Stimulated activated CD4-positive, alpha-beta T cell treated with anti-CD3 and anti-CD28 coated beads, TNF-alpha, amount 100 ng/mL, for 24 hours (primary cell): ENCODE measurements around the gene CIT.
"Not testable (repeated sequence)": the region's sequence is repeated elsewhere in the genome, so short reads cannot be mapped to it uniquely, and the experiment has no call there.

ENCODE experiments used
- DNase-seq, 3 experiments: peaks; one replicate each; pipeline ENCODE4 v3.0.0-alpha.2; 2020; ENCODE audit warnings: low read depth in 3 of 3

The CIT gene

DNA sequence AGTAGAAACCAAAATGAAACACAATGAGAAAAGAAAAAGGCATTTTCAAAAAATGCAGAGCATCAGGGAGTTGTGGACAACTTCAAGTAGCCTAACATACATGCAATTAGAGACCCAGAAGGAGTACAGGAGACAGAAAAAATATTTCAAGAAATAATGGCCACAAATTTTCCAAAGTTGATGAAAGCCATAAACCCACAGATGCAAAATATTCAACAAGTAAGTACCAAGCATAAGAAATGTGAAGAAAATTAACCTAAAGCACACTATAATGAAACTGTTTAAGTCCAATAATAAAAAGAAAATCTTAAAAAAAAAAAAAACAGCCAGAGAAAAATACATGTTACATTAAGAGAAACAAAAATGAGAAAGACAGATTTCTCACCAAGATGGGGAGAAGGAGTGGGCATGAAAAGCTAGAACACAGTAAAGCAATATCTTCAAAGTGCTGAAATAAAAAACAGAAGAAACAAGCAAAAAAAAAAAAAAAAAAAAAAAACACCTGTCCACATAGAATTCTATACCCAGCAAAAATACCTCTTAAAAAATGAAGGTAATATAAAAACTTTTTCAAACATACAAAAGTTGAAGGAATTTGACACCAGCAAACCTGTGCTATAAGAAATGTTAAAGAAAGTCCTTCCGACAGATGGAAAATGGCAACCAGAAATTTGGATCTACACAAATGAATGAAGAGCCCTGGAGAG is 132.1 kb downstream of the CIT start:
- DNase-seq = no peak

DNA sequence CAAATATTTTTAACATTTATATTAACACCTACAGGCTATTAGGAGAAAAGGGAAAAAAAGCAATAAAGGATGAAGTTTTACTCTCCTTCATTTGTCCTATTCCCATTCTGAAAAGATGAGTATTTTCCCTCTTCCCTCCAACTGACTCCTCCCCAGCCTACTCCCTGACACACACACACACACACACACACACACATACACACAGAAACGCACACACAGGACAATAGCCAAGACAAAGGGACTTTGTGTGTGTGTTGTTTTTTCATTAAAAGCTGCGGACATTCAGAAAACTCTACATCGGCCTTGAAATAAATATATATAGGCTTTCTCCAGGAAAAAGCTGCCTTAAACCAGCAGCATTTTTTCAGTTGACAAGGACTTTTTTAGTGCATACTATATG is 134.4 kb downstream of the CIT start:
- DNase-seq = no peak

DNA sequence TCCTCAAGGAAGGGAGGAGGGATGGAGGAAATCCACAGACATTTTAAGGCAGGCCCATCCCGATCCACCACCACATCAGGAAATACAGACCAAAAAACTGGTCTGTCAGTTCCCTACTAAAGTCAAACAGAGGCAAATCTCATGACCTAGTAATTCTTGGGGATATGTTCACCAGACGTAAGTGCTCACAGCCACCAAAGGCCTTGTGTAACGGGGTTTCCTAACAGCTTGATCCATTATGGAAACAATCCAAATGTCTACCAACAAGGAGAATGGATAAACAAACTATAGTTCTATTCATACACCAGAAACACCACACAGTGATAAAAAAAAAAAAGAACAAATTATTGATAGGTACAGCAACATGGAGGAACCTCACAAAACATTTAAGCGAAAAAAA is 136.3 kb downstream of the CIT start:
- DNase-seq = no peak

DNA sequence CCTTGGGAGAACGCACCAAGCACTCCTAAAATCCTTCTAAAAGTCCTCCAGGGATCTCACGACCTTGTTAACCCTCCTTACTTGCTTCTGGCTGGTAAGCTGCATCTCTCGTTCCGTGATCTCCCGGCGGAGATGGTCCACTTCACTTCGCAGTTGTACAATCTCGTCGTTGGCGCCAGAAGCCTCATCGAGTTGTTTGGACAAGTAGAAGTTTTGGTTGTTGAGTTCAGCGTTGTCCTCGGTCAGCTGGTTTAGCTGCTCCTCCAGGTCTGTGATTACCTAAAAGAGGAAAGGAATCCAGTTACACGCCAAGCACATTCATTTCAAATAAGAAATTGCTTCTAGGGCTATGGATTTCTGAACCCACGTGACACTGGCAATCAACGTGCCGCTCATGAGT is 142.0 kb downstream of the CIT start:
- no peak for DNase-seq

DNA sequence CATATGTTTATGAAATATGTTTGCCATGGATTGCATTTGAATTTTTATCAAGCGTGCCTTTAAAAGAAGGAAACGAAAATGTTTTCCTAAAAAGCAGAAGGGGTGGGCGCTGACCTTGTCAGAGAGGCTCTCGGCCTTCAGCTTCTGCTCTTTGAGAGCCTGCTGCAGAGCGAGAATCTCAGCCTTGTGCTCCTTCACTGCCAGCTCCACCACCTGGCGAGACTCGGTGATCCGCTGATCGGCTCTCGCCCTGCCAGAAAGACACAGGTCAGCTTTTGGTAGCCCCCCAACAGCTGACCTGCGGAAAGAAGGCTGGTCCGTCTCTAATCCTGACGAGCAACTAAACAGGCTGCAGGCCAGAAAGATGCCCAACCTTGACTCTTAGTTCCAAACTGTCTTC is 146.7 kb downstream of the CIT start:
- no peak for DNase-seq

DNA sequence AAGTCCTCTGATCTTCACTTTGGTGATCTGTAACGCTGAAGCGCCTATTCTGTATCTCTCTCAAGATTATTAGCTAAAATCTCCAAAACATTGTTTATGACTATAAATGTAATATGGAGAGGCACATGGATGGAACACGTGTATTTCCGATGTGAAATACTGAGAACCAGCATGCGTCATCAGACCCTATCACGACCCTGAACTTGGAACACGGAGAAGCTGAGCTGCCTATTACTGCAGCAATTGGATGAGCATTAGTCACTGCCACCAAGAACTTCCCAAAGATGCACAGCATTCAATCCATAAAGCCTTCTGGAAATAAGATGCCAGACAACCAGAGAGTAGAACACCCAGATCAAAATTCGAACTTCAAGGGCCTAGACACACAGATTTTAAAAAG is 147.2 kb downstream of the CIT start:
- no peak for DNase-seq

DNA sequence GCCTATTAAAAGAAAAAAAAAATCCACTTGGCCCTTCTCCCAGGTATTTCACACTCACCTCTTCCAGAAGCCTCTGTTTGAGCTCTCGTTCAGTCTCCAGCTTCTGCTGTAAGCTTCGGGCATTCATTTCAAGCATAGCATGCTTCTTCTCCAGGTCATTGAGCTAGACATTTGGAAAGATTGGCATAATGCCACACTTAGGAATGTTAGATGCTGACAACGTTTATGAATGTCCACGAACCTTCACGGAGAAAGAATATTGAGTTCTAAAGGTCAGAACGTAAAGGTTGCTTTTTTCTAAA is 148.7 kb downstream of the CIT start:
- no peak for DNase-seq

DNA sequence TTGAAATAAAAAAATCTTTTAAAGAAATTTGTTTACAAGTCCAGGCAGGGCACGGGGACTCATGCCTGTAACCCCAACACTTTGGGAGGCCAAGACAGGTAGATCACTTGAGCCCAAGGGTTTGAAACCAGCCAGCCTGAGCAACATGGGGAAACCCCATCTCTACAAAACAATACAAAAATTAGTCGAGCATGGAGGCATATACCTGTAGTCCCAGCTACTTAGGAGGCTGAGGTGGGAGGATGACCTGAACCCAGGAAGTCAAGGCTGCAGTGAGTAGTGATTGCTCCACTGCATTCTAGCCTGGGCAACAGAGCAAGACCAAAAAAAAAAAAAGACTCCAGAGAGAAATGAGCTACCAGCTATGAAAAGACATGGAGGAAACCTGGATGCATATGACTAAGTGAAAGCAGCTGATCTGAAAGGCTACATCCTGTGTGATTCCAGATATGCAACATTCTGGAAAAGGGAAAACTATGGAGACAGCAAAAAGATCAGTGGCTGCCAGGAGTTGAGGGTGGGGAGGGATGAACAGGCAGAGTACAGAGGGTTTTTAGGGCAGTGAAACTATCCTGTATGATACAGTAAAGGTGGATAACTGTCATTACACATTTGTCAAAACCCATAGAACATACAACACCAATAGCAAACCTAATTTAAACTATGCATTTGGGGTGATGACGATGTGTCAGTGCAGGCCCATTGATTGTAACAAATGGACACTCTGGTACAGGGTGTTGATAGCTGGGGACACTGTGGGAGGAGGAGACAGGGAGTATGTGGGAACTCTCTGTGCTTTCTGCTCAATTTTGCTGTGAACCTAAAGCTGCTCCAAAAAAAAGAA is 149.3 kb downstream of the CIT start:
- no peak for DNase-seq

DNA sequence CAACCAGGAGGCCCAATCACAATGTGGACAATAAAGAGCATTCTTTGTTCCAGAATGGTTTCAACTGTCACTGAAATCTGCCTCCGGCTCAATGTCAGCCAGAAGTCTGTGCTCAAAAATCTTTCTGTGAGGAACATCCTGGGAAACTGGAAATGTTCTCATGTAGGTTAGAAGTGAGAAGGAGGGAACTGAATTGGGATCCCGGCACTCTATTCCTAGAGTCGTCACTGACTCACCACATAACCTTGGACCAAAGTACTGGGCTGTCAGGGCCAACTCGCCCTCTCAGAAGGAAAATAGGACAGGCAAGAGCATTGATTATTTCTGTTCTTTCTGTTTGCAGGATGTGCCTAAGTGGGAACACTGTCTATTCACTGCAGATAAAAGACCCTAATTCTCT is 151.6 kb downstream of the CIT start:
- no peak for DNase-seq

DNA sequence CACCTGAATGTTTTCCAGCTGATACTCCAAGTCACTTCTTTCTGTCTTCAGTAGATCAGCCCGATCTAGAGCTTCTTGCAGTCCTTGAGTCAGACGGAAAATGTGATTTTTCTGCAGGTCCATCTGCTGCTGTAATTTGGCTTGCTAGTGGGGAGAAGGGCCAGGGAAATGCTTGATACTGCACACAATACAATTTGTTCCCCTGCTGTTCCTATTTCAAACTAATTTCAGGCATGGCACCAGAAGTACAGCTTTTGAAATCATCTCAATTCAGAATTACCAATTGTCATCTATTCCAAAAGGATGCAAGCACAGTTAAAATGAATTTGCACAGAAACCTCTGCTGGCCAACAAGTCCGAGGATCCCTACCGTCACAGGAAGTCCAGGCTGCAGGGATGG is 155.8 kb downstream of the CIT start:
- no peak for DNase-seq

DNA sequence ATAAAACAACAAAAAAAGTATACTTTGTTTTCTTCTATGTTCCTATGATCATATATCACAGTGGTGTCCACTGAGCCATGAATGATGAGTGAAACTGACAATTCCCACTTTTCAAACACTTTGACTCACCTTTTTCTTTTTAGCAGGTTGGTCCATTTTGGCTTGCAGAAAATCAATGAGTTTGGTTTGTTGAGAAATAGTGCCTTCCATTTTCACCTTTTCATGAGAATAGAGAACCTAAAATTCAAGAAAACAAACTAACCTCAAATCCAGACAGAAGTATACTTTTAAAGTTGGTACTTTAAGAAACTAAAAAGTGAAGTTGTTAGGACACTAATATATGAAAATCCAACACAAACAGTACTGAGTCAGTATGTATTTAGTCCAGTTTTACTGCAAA is 156.8 kb downstream of the CIT start:
- no peak for DNase-seq

DNA sequence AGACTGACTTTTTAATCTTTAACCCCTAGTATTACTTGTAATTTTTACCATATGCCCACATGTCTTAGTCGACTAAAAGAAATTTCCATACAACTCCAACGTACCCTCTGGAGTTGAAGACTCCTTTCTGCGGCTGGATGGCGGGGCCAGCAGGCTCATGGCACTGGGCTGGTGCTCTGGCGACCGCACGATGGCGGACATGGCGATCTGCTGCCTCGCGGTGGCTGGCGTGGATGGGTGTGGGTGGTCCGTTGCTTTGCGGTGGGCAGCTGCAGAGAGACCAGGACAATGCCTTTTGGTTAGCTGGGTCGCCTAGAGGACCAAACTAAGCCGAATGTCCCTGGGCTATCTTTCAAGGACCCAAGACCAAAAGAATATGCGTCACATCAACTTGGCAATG is 159.0 kb downstream of the CIT start:
- DNase-seq = no peak

DNA sequence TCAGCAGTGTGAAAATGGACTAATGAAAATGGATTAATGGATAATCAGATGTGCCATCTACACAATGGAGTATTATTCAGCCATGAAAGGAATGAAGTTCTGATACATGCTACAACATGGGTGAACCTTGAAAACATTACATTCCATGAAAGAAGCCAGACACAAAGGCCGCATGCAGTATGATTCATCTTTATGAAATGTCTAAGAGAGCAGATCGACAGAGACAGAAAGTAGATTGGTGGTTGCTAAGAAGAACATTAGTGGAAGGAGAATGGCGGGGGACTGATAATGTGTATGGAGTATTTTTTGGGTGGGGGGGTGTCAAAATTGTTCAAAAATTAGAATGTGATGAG is 161.9 kb downstream of the CIT start:
- no peak for DNase-seq

DNA sequence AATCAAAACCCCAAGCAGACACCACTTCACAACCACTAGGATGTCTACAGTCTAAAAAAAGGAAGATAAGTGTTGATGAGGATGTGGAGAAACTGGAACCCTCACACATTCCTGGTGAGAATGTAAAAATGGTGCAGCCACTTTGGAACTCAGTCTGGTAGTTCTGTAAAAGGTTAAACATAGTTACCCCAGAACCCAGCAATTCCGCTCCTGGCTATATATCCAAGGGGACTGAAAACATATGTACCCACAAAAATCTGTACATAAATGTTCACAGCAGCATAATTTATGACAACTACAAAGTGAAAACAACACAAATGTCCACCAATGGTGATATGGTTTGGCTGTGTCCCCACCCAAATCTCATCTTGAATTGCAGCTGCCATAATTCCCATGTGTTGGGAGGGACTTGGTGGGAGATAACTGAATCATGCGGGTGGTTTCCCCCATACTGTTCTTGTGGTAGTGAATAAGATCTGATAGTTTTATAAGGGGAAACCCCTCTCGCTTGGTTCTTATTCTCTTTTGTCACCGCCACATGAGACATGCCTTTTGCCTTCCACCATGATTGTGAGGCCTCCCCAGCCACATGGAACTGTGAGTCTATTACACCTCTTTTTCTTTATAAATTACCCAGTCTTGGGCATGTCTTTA is 162.4 kb downstream of the CIT start:
- no peak for DNase-seq

DNA sequence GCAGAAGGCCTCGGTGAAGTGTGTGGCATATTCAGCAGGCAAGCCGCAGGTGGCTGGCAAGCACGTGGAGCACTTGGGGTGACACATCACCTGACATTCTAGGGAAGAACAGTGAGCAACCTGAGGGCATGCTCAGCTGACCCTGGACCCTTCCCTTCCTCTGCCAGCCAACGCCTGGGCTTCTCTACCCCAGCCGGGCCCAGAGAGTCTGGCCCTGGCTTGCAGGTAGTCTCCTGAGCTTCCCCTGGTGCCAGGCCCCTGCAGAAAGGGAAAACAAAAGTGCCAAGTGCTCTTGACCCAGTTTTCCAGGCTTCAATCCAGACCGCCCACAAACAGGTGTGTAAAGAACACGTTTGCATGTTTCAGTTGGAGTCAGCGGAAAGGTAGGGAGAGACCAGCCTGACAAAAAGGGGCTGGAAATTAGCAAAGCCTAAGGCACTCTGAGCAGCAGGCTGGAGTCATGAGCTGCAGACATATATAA is 163.5 kb downstream of the CIT start:
- DNase-seq = no peak

DNA sequence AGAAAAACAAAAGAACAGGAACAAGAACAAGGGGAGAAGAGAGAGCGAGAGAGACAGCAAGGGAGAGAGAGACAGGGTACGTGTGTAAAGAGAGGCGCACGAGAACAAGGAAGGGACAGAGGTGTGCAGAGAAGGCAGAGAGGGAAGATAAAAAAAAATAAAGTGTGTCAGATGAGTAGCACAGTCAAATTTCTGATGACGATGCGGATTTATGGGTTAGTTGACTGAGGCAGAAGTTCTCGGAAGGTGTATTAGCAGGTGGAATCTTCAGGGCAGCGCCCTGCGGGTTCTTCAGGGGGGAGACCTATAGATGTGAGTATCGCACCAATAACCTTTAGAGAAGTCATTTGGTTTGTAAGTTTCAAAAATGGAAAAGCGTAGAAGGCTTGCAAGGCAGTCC is 164.4 kb downstream of the CIT start:
- DNase-seq = no peak

DNA sequence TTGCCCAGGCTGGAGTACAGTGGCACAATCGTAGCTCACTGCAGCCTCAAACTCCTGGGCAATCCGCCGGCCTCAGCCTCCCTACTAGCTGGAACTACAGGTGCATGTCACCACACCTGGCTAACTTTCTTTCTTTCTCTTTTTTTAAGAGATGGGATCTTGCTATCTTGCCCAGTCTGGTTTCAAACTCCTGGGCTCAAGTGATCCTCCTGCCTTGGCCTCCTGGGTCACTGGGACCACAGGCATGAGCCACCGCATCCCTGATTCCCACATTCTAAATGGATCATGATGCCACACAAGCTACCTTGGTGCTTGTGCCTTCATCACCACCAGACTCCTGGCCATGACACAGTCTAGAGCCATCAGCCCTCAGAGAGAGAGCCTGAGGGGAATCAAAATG is 165.4 kb downstream of the CIT start:
- DNase-seq = no peak

DNA sequence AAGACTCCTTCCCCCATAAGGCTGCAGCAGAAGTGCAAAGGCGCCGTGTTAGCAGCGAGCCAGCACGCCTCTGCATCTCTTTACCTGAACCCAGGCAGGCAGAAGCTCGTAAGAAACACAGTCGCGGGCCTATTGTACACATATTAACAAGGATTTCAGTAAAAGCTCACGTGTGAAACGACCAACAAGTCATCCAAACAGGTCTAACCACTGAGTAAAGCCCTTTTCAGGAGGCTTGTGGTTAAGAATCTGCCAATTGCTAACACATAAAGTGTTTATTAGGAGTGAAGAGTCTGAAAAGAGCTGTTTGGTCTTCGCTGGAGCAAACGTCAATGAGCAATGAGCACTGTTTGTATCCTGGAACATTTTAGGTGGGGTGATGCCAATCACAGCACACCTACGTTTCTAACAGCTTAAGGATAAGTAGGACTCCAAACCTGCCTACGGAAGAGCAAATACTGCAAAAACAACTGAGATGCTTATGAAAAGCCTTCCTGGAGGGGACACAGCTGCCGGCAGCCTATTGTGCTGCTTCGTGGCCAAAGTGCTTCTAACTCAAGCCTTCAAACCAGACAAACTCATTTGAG is 166.1 kb downstream of the CIT start:
- DNase-seq = no peak

DNA sequence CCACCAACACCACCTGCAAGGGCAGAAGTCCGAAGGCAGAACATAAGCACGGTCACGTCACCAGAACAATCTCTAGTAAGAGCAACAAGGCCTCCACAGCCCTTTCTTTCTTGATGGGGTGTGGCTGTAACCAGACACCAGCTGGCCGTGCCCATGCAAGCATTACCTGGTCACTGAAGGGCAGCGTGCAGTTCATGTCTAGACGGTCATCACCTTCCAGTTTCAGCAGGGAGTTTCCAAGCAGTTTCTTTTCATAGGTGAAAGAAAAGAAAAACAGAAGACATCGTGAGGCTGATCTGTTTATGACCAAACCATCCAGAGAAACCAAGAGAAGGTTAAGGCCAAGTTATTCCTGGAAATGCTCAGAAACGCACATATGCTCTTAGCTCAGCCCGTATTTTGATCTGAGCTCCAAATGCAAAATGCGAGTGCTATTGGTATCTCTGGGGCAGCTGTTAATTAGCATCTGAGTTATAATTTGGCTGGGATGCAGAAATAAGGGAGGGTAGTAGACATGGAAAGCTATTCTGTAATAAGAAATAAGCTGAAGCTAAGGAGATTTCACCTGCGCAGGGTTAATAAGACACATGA is 166.7 kb downstream of the CIT start:
- no peak for DNase-seq

DNA sequence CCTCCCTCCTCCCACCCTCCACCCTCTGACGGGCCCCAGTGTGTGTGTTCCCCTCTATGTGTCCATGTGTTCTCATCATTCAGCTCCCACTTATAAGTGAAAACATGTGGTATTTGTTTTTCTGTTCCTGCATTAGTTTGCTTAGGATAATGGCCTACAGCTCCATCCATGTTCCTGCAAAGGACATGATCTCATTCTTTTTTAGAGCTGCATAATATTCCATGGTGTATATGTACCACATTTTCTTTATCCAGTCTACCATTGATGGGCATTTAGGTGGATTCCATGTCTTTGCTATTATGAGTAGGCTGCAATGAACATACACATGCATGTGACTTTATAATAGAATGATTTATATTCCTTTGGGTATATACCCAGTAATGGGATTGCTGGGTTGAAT is 170.7 kb downstream of the CIT start:
- not testable (repeated sequence) for DNase-seq

DNA sequence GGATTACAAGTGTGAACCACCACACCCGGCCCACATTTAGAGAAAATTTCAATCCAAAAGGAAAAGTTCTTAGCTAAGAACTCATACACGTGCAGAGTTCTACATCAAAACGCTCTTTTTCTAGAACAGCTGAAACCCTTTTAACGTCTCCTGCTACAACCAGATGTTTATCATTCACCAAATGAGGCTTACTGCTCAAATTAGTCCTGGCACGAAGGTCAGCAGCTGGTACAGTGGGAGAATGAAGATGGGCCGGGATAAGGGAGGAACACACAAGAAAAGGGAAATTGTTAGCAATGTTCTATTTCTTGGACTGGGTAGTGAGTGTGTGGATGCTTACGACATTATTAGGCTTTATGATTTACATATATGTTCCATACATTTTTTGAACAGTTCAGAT is 171.9 kb downstream of the CIT start:
- no peak for DNase-seq

DNA sequence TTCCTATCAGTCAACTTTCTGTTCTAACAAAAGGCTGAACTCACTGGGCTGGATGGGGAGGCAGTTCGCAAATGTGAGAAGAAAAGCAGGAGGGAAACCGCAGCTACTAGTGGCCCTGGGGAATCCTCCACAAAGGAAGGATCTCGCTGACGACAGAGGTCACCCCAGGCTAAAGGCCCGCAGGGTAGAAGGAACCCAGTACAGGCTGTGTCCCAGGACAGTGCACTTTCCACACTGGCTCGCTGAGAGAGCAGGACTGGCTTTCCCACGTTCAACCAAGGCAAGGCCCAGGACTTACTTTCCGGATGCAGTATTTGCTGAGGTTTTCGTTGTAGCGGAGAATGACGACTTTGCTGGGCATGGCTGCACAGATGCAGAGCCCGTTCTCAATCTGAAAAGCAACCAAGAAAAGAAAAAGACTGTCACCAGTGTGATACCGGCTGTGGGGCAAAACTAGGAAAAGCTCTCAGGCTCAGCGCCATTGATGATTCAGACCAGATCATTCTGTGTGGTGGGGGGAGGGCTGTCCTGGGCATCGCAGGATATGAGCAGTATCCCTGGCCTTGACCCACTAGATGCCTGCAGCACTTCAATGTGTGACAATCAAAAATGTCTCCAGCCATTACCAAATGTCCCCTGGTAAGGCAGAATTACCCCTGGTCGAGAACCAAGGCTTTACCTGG is 172.9 kb downstream of the CIT start:
- no peak for DNase-seq
